DMS153 treated with DMSO at 0.1 percent for 48 hours (cell line): Measurements from ENCODE around the gene CD40.

Source experiments
- DNase-seq: peaks from one replicate; lab custom pipeline; 2025; ENCODE audit not compliant: unreplicated experiment; lab: John Stamatoyannopoulos, UW

The CD40 gene

GRCh38 chr20:46117704-46118467 lies at the start of gene CD40:
Gene CD40, plus strand, starts transcription at chr20:46118314. Its CDS starts 30 bp downstream, at chr20:46118344.
- peak; percentile 20 for DNase-seq

- DNase-seq, result no peak
Observed at GRCh38 chr20:46070215-46070900, 47.8 kb upstream of the CD40 start.

GRCh38 chr20:46071573-46071972 lies 46.5 kb upstream of the CD40 start:
- no peak for DNase-seq

DNA sequence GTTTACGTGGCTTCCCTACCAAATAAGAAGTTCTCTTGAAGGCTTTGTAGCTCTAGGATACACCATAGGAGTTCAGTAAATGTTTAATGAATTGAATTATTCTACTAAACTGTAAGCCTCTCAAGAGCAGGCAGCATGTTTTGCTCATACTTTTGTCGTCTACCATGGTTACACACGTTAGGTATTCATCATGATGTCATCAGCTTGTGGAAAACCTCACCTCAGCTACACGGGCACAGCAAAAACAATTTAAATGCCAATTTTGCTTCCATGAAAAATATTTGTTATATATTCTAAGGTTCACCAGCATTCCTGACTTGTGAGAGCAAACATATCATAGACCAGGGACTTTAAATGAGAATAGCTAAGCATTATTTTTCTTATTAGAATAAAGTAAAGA lies 45.1 kb upstream of the CD40 start:
- DNase-seq, result no peak

DNA sequence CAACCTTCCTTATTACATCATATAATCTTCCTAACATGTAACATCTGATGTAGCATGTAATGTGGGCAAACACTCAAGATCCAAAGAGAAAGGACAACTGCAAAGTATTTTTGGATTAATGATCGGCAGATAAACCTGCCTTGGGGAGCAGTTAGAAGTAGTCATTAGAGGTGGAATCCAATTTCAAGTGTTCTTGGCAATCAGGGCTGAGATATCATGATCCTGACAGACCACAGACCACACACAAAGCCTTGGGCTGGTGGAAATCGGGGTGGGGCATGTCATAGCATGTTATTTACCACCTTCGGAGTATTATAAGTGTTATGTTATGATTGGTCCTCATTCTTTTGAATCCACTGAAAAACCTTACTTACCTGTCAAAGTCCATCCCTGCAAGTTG lies 44.7 kb upstream of the CD40 start:
- DNase-seq, result no peak

GRCh38 chr20:46074006-46074405 lies 44.1 kb upstream of the CD40 start:
- DNase-seq, result no peak

- no peak for DNase-seq
Observed at GRCh38 chr20:46076806-46077205, 41.3 kb upstream of the CD40 start.

GRCh38 chr20:46077642-46078305 lies 40.3 kb upstream of the CD40 start:
- no peak for DNase-seq

GRCh38 chr20:46078954-46079353 lies 39.2 kb upstream of the CD40 start:
- no peak for DNase-seq

GRCh38 chr20:46081074-46081473 lies 37.0 kb upstream of the CD40 start:
- DNase-seq, result no peak

- no peak for DNase-seq
Observed at GRCh38 chr20:46083101-46083500, 35.0 kb upstream of the CD40 start.

- DNase-seq, result no peak
Observed at GRCh38 chr20:46083531-46084061, 34.5 kb upstream of the CD40 start.

GRCh38 chr20:46084805-46085178 lies 33.3 kb upstream of the CD40 start:
- DNase-seq, result no peak

GRCh38 chr20:46085179-46085851 lies 32.8 kb upstream of the CD40 start:
- peak; percentile 60 for DNase-seq

- no peak for DNase-seq
Observed at GRCh38 chr20:46087161-46087560, 31.0 kb upstream of the CD40 start.

DNA sequence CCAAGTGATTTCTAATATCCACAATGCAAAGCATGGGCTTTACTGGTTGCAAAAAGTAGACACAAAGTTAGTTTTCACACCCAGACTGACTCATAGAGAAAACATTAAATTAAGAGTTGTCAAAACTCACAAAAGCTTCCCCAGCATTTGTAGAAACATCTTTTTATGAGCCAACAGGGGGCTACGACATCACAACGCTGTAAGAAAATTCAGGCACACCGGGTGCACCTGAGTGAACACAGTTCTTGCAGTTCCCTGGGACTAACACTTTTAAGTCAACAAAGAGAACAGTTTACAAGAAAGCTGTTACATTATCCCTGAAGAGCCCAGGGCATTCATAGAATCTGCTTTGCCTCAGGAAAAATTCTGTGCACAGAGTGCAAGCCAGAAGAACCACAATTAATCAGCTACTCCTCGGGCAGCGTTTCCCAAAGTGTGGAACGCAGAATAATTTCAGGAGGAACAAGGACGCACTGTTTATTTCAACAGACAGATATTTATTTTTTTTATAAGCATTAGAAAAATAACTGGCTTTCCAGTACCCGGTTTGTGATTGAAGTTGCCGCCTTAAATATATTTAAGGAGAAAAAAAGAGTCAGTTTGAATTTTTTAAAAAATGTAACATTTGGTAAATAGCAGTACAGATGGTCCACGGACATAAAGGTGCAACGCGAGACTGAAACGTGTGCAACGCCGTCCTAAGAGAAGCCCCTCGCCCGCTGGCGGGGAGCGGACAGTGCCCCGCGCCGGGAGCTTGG lies 29.5 kb upstream of the CD40 start:
- DNase-seq, result no peak

DNA sequence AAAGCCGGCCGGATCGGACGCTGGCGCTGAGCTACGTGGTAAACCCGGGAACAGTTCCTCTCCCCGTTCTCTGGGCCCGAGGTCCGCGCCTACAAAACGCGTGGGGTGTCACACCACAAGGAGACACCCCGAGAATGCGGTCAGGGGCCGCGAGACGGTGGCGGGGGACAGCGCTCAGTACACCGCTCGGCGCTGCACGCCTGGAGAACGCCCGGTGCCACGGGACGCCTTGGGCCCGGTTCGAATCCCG lies 29.0 kb upstream of the CD40 start:
- no peak for DNase-seq

DNA sequence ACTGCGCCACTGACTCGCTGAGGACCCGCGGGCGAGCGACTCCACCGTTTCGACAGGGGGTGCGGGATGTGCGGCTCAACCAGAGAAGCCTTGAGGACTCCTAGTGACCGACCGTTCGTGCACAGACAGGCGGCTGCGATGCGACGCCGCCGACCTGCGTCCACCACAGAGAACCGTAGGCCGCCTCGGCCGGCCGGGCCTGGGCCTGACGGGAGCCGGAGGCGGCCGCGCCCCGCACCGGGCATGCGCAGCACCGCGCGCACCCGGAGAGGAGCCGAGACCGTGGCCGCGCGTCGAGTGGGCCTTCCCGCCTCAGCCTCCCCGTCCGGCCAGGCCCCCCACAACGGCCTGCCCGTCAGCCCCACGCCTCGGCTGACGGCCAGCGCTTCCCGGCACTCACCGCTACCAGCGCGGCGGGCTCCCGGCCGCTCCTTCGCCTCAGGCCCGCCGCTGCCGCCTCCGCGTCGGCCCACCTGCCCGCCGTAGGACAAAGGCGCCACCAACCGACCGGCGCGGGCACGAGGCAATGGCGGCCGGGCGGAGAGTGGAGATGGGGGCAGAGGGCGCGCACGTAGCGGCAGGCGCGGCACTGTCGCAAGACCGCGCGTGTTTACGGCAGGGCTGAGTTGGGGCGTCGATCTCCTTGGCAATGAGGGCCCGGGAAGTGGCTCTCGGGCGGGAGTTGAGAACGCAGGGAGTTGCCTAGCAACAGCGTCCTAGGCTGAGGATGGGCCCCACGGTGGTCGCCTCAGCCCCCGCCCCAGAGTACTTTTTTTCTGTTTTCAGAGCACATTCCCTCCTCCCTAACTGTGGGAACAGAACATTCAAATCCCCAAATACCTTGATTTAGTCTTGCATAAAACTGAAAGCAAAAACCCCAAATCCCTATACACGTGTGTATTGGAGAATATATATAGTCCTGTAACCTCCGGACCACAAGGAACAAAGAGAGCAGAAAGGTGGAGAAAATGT lies 28.4 kb upstream of the CD40 start, which contains the start of gene NCOA5:
NCOA5 (minus strand) TSS at position 546 of the 972 bp plus-strand sequence. CDS start 10,538 bp downstream, outside the sequence.
- peak; percentile 93 for DNase-seq
